H1 (cell line): Measurements from ENCODE around the gene MSANTD4. TPM values are rescaled to one million over a fixed set of nuclear protein-coding genes. Genes with fewer than 3 reads are reported as not detected.

ENCODE experiments used
- CTCF ChIA-PET: fragments of 300-600 bp; sonication (Branson Sonifier 250); formaldehyde crosslinking; loops from one replicate; lab custom pipeline; 2021; ENCODE audit not compliant: partially characterized antibody; lab: Charles Lee
- POLR2A ChIA-PET: fragments of 300-600 bp; sonication (Branson Sonifier 250); formaldehyde crosslinking; loops from one replicate; lab custom pipeline; 2021; ENCODE audit warnings: inconsistent platforms; ENCODE audit not compliant: partially characterized antibody; lab: Charles Lee
- DNase-seq, 2 experiments: peaks; one replicate each; pipeline versions ENCODE4 v3.0.0 to v3.0.0-alpha.2; 2010 to 2022; ENCODE audit warnings: low spot score in 2 of 2, low read depth in 1 of 2, mixed read lengths in 1 of 2
- FAIRE-seq: peaks from 2 replicates; lab custom pipeline; 2011; peaks lifted over from hg19 to GRCh38; lab: Jason Lieb, UNC
- H2AFZ ChIP-seq: 2 replicates; pipeline ENCODE4 v1.8.1; 2012; ENCODE audit warnings: low read length, inconsistent platforms
- H2AK5ac ChIP-seq: 2 replicates; pipeline ENCODE4 v1.6.1; 2013; ENCODE audit warnings: low read depth, low read length
- H2BK120ac ChIP-seq: replicated peaks from 2 replicates; pipeline ENCODE3; 2013; ENCODE audit warnings: low read depth, low read length, inconsistent platforms
- H2BK12ac ChIP-seq: 2 replicates; pipeline ENCODE4 v1.6.1; 2013; ENCODE audit warnings: low read depth, low read length
- H2BK15ac ChIP-seq: 2 replicates; pipeline ENCODE4 v1.6.1; 2013; ENCODE audit warnings: low read length
- H2BK20ac ChIP-seq: 2 replicates; pipeline ENCODE4 v1.6.1; 2013; ENCODE audit warnings: low read length
- H2BK5ac ChIP-seq: 2 replicates; pipeline ENCODE4 v1.6.1; 2013; ENCODE audit warnings: low read depth, low read length
- H3K14ac ChIP-seq: 2 replicates; pipeline ENCODE4 v1.6.1; 2013; ENCODE audit warnings: inconsistent platforms; ENCODE audit not compliant: insufficient read length
- H3K18ac ChIP-seq: 2 replicates; pipeline ENCODE4 v1.6.1; 2013; ENCODE audit warnings: low read length; ENCODE audit errors: extremely low read depth
- H3K23ac ChIP-seq: 2 replicates; pipeline ENCODE4 v1.6.1; 2013; ENCODE audit warnings: inconsistent platforms; ENCODE audit not compliant: insufficient read length
- H3K23me2 ChIP-seq: 2 replicates; pipeline ENCODE4 v1.6.1; 2013; ENCODE audit warnings: low read depth, low read length
- H3K27ac ChIP-seq: 2 replicates; pipeline ENCODE4 v1.6.1; 2011; ENCODE audit warnings: low read depth, low read length, inconsistent platforms
- H3K27me3 ChIP-seq, 4 experiments: replicated peaks in 1 of 4; 1 replicate in 1 of 4; 2 replicates in 3 of 4; pipeline versions ENCODE4 v1.6.1 to v1.8.1; 2011 to 2013; ENCODE audit warnings: low read length in 3 of 4, mild to moderate bottlenecking in 3 of 4, inconsistent platforms in 2 of 4, mixed read lengths in 2 of 4, moderate library complexity in 1 of 4; ENCODE audit not compliant: control insufficient read depth in 3 of 4, insufficient read depth in 3 of 4; ENCODE audit errors: extremely low read depth in 1 of 4
- H3K36me3 ChIP-seq, 4 experiments: 2 replicates each; pipeline versions ENCODE4 v1.6.1 to v1.8.1; 2011 to 2013; ENCODE audit warnings: mild to moderate bottlenecking in 4 of 4, low read length in 3 of 4, moderate library complexity in 2 of 4, control low read depth in 1 of 4, inconsistent platforms in 1 of 4; ENCODE audit not compliant: insufficient read depth in 4 of 4, control insufficient read depth in 2 of 4
- H3K4ac ChIP-seq: replicated peaks from 2 replicates; pipeline ENCODE3; 2013; ENCODE audit warnings: low read length, low read depth, mixed read lengths, inconsistent platforms; ENCODE audit not compliant: insufficient read length
- H3K4me1 ChIP-seq, 4 experiments: replicated peaks in 1 of 4; 1 replicate in 1 of 4; 2 replicates in 3 of 4; pipeline versions ENCODE4 v1.6.1 to v1.8.1; 2011 to 2013; ENCODE audit warnings: low read length in 3 of 4, inconsistent platforms in 2 of 4, mixed read lengths in 1 of 4; ENCODE audit not compliant: insufficient read depth in 4 of 4, control insufficient read depth in 3 of 4
- H3K4me2 ChIP-seq, 2 experiments: 2 replicates each; pipeline versions ENCODE4 v1.6.1 to v1.8.1; 2011 to 2013; ENCODE audit warnings: low read depth in 2 of 2, low read length in 2 of 2, control low read depth in 1 of 2, inconsistent platforms in 1 of 2, mild to moderate bottlenecking in 1 of 2; ENCODE audit not compliant: insufficient read depth in 1 of 2
- H3K4me3 ChIP-seq, 4 experiments: fragments of 200-600, 300-600 bp in 1 of 4; sonication (generic), shearing (Covaris generic), sonication (Bioruptor Twin) in 1 of 4; 2 replicates each; pipeline versions ENCODE4 v1.5.1 to v1.8.1; 2011 to 2016; ENCODE audit warnings: low read length in 4 of 4, low read depth in 3 of 4, control low read depth in 2 of 4, inconsistent platforms in 2 of 4, mild to moderate bottlenecking in 2 of 4, mixed read lengths in 1 of 4, moderate library complexity in 1 of 4; ENCODE audit not compliant: insufficient read depth in 2 of 4; ENCODE audit errors: extremely low read depth in 1 of 4
- H3K56ac ChIP-seq: replicated peaks from 2 replicates; pipeline ENCODE3; 2013; ENCODE audit warnings: low read depth, mild to moderate bottlenecking, mixed read lengths, low read length, inconsistent platforms; ENCODE audit not compliant: insufficient read length
- H3K79me1 ChIP-seq: 2 replicates; pipeline ENCODE4 v1.6.1; 2013; ENCODE audit warnings: low read depth, low read length, control low read depth
- H3K79me2 ChIP-seq, 2 experiments: 2 replicates each; pipeline versions ENCODE4 v1.6.1 to v1.8.1; 2012 to 2013; ENCODE audit warnings: low read length in 2 of 2, mild to moderate bottlenecking in 2 of 2, inconsistent platforms in 1 of 2; ENCODE audit not compliant: insufficient read depth in 2 of 2, control insufficient read depth in 1 of 2
- H3K9ac ChIP-seq, 4 experiments: replicated peaks in 1 of 4; 1 replicate in 1 of 4; 2 replicates in 3 of 4; pipeline versions ENCODE4 v1.6.1 to v1.8.1; 2011 to 2013; ENCODE audit warnings: low read depth in 3 of 4, low read length in 3 of 4, control low read depth in 2 of 4, mild to moderate bottlenecking in 2 of 4, moderate library complexity in 2 of 4, inconsistent platforms in 1 of 4; ENCODE audit errors: extremely low read depth in 1 of 4
- H3K9me3 ChIP-seq, 2 experiments: 2 replicates each; pipeline versions ENCODE4 v1.6.1 to v1.8.1; 2012 to 2013; ENCODE audit warnings: mild to moderate bottlenecking in 2 of 2, moderate library complexity in 2 of 2, control low read depth in 1 of 2, inconsistent platforms in 1 of 2, low read depth in 1 of 2, low read length in 1 of 2, mixed read lengths in 1 of 2; ENCODE audit not compliant: insufficient read depth in 2 of 2
- H4K20me1 ChIP-seq, 2 experiments: replicated peaks in 1 of 2; 2 replicates each; pipeline versions ENCODE3 to v1.8.1; 2011 to 2013; ENCODE audit warnings: inconsistent platforms in 2 of 2, low read length in 2 of 2, mild to moderate bottlenecking in 1 of 2; ENCODE audit not compliant: insufficient read depth in 2 of 2, control insufficient read depth in 1 of 2
- H4K5ac ChIP-seq: 2 replicates; pipeline ENCODE4 v1.6.1; 2013; ENCODE audit warnings: low read length, low read depth, mixed read lengths, inconsistent platforms; ENCODE audit not compliant: insufficient read length
- H4K8ac ChIP-seq: 2 replicates; pipeline ENCODE4 v1.8.0; 2013; ENCODE audit warnings: mild to moderate bottlenecking, moderate library complexity, low read length, inconsistent platforms; ENCODE audit not compliant: insufficient read depth; ENCODE audit errors: extremely low read depth
- H4K91ac ChIP-seq: replicated peaks from 2 replicates; pipeline ENCODE3; 2013; ENCODE audit warnings: low read length, mixed read lengths, inconsistent platforms; ENCODE audit not compliant: insufficient read length
- ASH2L ChIP-seq: fragments of 200-600, 300-600 bp; sonication (generic); IDR thresholded peaks from one replicate; pipeline ENCODE4 v1.7.1; 2017; ENCODE audit warnings: low read length
- ATF3 ChIP-seq: IDR thresholded peaks from 2 replicates; pipeline ENCODE4 v1.6.1; 2011; ENCODE audit warnings: low read depth, mild to moderate bottlenecking, low read length; ENCODE audit not compliant: insufficient read depth
- CBX5 ChIP-seq: fragments of 300-800, 300-1000 bp; sonication (generic); IDR thresholded peaks from 2 replicates; pipeline ENCODE4 v1.7.1; 2016; ENCODE audit warnings: antibody characterized with exemption, low read length, low read depth
- FOSL1 ChIP-seq: IDR thresholded peaks from 2 replicates; pipeline ENCODE4 v1.6.1; 2011; ENCODE audit warnings: mild to moderate bottlenecking, low read depth, low read length, moderate library complexity; ENCODE audit not compliant: insufficient read depth
- GABPA ChIP-seq: IDR thresholded peaks from 2 replicates; pipeline ENCODE4 v1.6.1; 2011; ENCODE audit warnings: mild to moderate bottlenecking, low read length, moderate library complexity, borderline replicate concordance; ENCODE audit not compliant: insufficient read depth
- GTF2F1 ChIP-seq: IDR thresholded peaks from 2 replicates; pipeline ENCODE4 v1.6.1; 2012; ENCODE audit warnings: low read depth, low read length, improper control_type of control experiment, borderline replicate concordance
- POU5F1 ChIP-seq: IDR thresholded peaks from 2 replicates; pipeline ENCODE4 v1.6.1; 2011; ENCODE audit warnings: low read depth, mild to moderate bottlenecking, low read length, moderate library complexity
- SAP30 ChIP-seq: fragments of 300-600 bp; sonication (generic); IDR thresholded peaks from 2 replicates; pipeline ENCODE4 v1.7.1; 2012; ENCODE audit warnings: low read length, moderate library complexity, mild to moderate bottlenecking, inconsistent platforms; ENCODE audit not compliant: insufficient read depth, insufficient replicate concordance
- SIRT6 ChIP-seq: IDR thresholded peaks from one replicate; pipeline ENCODE4 v1.7.1; 2012; ENCODE audit warnings: low read length, inconsistent platforms
- SP4 ChIP-seq: IDR thresholded peaks from 2 replicates; pipeline ENCODE4 v1.6.1; 2012; ENCODE audit warnings: low read length, inconsistent platforms
- WGBS, 2 experiments: shearing (Covaris generic) in 1 of 2; methylation state at CpG; one replicate each; pipeline versions ENCODE4 v1.1.6 to v1.1.7; 2013 to 2015; ENCODE audit warnings: low lambda C conversion rate in 2 of 2, mixed read lengths in 2 of 2, inconsistent platforms in 1 of 2, low coverage in 1 of 2, missing lambda C conversion rate in 1 of 2; ENCODE audit not compliant: insufficient replicate concordance in 2 of 2, insufficient coverage in 1 of 2, insufficient read length in 1 of 2; ENCODE audit errors: extremely low coverage in 1 of 2, missing lambda C conversion rate in 1 of 2; 5-methylcytosine and 5-hydroxymethylcytosine counted together
- polyA plus RNA-seq, 7 experiments: library from polyadenylated mRNA; depleted of rRNA in 3 of 7; stranded (reverse) in 5 of 7; unstranded in 2 of 7; fragments of >200 nt in 5 of 7; fragments of 200-250 nt in 2 of 7; gene quantifications; 1 replicate in 5 of 7; 2 replicates in 1 of 7; 4 replicates in 1 of 7; pipeline versions ENCODE4 v1.2.1 to v1.2.3, GENCODE V29; 2011 to 2013; ENCODE audit warnings: missing spikeins in 2 of 7, mixed read lengths in 2 of 7
- total RNA-seq: library from RNA; stranded (reverse); fragmentation: NEBNext Ultra II Directional; extraction: Animal tissue kit (Norgen Biotek cat#: 25700); gene quantifications from 2 replicates; pipeline ENCODE4 v1.2.1, GENCODE V29; 2021

MSANTD4 gene
- total and polyA plus RNA-seq, 2 of the 8 experiments (the other 6 are each of a cell fraction or from before 2014, with no cell fraction given): 5.1 to 21.9 TPM

GRCh38 chr11:105986554-105986953 is 35.5 kb downstream of the MSANTD4 start:
- H3K56ac ChIP-seq: no peak overlapping the region
- FAIRE-seq: no peak

More at GRCh38 chr11:105986554-105986953, 35.5 kb downstream of the MSANTD4 start:
- H4K5ac ChIP-seq: no peak overlapping the region
- no peak overlapping the region for H3K4me3 ChIP-seq
- H3K79me1 ChIP-seq: no peaks in the 10 kb centered on the region
- no peaks in the 10 kb centered on the region; a peak in 1 of 7 replicates for H3K4me1 ChIP-seq
- no peak overlapping the region for H2BK15ac ChIP-seq
- no peak overlapping the region for H2BK20ac ChIP-seq
- H3K9me3 ChIP-seq: no peaks in the 10 kb centered on the region
- WGBS, 2 experiments: 81% methylated on average over 2 of the region's 2 CpGs; no CpG with 5 or more reads in 1 of the 2 experiments
- H3K4ac ChIP-seq: no peak overlapping the region
- no peaks in the 10 kb centered on the region for H4K20me1 ChIP-seq
- no peak overlapping the region for H3K23ac ChIP-seq
- no peak overlapping the region for H3K18ac ChIP-seq
- H2BK12ac ChIP-seq: no peak overlapping the region
- H4K8ac ChIP-seq: no peak overlapping the region
- no peak overlapping the region for H3K14ac ChIP-seq
- CTCF ChIA-PET: interaction anchor here (1.1 kb wide), 1 partner anchor 46 kb away, joined by 5 read pairs; no protein-coding TSS in a partner anchor
- no peak overlapping the region for H2BK120ac ChIP-seq
- no peak overlapping the region for H2AK5ac ChIP-seq
- no peak overlapping the region for H2AFZ ChIP-seq
- H3K9ac ChIP-seq: no peak overlapping the region
- DNase-seq: no peak
- H3K27ac ChIP-seq: no peak overlapping the region
- TF ChIP-seq POU5F1 (no peak), CBX5 (no peak), GABPA (no peak), SP4 (no peak), ASH2L (no peak), SAP30 (no peak), FOSL1 (no peak), SIRT6 (no peak), GTF2F1 (no peak), ATF3 (no peak)
- TF ChIP-seq, all 59 proteins: peak for 0
- no peaks in the 10 kb centered on the region for H3K27me3 ChIP-seq
- H4K91ac ChIP-seq: no peak overlapping the region
- H3K36me3 ChIP-seq: no peaks in the 10 kb centered on the region
- POLR2A ChIA-PET: interaction anchor here (0.5 to 2.2 kb wide), 3 partner anchors 15 to 1069 kb away, joined by 3 to 5 read pairs (median 3); no protein-coding TSS in a partner anchor
- no peak overlapping the region for H2BK5ac ChIP-seq
- no peaks in the 10 kb centered on the region for H3K79me2 ChIP-seq
- no peaks in the 10 kb centered on the region; the same call in 1 of the 2 replicates for H3K23me2 ChIP-seq
- H3K4me2 ChIP-seq: no peak overlapping the region
